GM12878 (cell line): ENCODE measurements around the gene JAML. TPM values are rescaled to one million over a fixed set of nuclear protein-coding genes. Genes with fewer than 3 reads are reported as not detected.

ENCODE experiments used
- ATAC-seq: fragments of 200-7000 bp; cut with Tn5 transposase; 3 replicates; pipeline ENCODE4 v1.9.1; 2020; ENCODE audit warnings: mild to moderate bottlenecking, moderate library complexity
- BruUV-seq: library from RNA; stranded (reverse); fragments of 400-500 nt; replicated peaks from 2 replicates; lab custom pipeline; 2021; lab: Mats Ljungman, UMichigan
- CTCF ChIA-PET: fragments of 300-600 bp; sonication (Branson Sonifier 250); formaldehyde crosslinking; extraction: SDS; loops from one replicate; lab custom pipeline; 2021; ENCODE audit warnings: inconsistent platforms; lab: Yijun Ruan, JAX
- POLR2A ChIA-PET: fragments of 350-600 bp; formaldehyde crosslinking; extraction: SDS; loops from one replicate; lab custom pipeline; 2021; ENCODE audit warnings: inconsistent platforms; lab: Charles Lee
- RAD21 ChIA-PET: fragments of 300-600 bp; sonication (Branson Sonifier 250); formaldehyde crosslinking; loops from one replicate; lab custom pipeline; 2023; ENCODE audit warnings: antibody characterized with exemption; ENCODE audit not compliant: unreplicated experiment; lab: Charles Lee
- SMC1A ChIA-PET: fragments of 300-600 bp; sonication (Branson Sonifier 250); formaldehyde crosslinking; loops from one replicate; lab custom pipeline; 2023; ENCODE audit not compliant: unreplicated experiment, uncharacterized antibody; lab: Charles Lee
- DNase-seq: peaks from one replicate; pipeline ENCODE4 v3.0.0-alpha.2; 2011; ENCODE audit warnings: low read depth, low spot score
- FAIRE-seq: peaks from 3 replicates; lab custom pipeline; 2011; peaks lifted over from hg19 to GRCh38; lab: Jason Lieb, UNC
- H2AFZ ChIP-seq: 2 replicates; pipeline ENCODE4 v1.6.0; 2011; ENCODE audit warnings: low read depth, low read length, control low read depth; ENCODE audit not compliant: control insufficient read depth
- H3K27ac ChIP-seq: 2 replicates; pipeline ENCODE4 v1.5.1; 2011; ENCODE audit warnings: control low read depth; ENCODE audit not compliant: control insufficient read depth, insufficient read depth
- H3K27me3 ChIP-seq, 2 experiments: replicated peaks in 1 of 2; 2 replicates each; pipeline versions ENCODE4 v1.6.0 to v1.6.1; 2011; ENCODE audit warnings: low read length in 1 of 2; ENCODE audit not compliant: control insufficient read depth in 2 of 2, insufficient read depth in 2 of 2
- H3K36me3 ChIP-seq, 2 experiments: 2 replicates each; pipeline ENCODE4 v1.5.1; 2011; ENCODE audit warnings: low read length in 1 of 2; ENCODE audit not compliant: control insufficient read depth in 2 of 2, insufficient read depth in 2 of 2
- H3K4me1 ChIP-seq: 2 replicates; pipeline ENCODE4 v1.6.1; 2011; ENCODE audit warnings: mild to moderate bottlenecking, low read length, moderate library complexity, mixed read lengths; ENCODE audit not compliant: control insufficient read depth, insufficient read depth
- H3K4me2 ChIP-seq: 2 replicates; pipeline ENCODE4 v1.6.0; 2011; ENCODE audit warnings: control low read depth; ENCODE audit not compliant: control insufficient read depth, insufficient read depth
- H3K4me3 ChIP-seq: fragments of 200-600 bp; sonication (generic); 2 replicates; pipeline ENCODE4 v1.5.1; 2016
- H3K79me2 ChIP-seq: 2 replicates; pipeline ENCODE4 v1.6.0; 2011; ENCODE audit warnings: low read length; ENCODE audit not compliant: control insufficient read depth, insufficient read depth
- H3K9ac ChIP-seq: 2 replicates; pipeline ENCODE4 v1.8.0; 2011; ENCODE audit warnings: low read length, control low read depth, mixed read lengths; ENCODE audit not compliant: control insufficient read depth, insufficient read depth
- H3K9me3 ChIP-seq: replicated peaks from 3 replicates; pipeline ENCODE4 v1.5.1; 2011; ENCODE audit warnings: mild to moderate bottlenecking, low read length; ENCODE audit not compliant: control insufficient read depth, insufficient read depth
- H4K20me1 ChIP-seq: 2 replicates; pipeline ENCODE4 v1.6.0; 2011; ENCODE audit not compliant: control insufficient read depth, insufficient read depth
- ASH2L ChIP-seq: fragments of 300-600, 200-600 bp; sonication (generic); IDR thresholded peaks from 2 replicates; pipeline ENCODE4 v1.6.1; 2017; ENCODE audit warnings: low read depth, mild to moderate bottlenecking, borderline replicate concordance
- EP300 ChIP-seq, 2 experiments: fragments of 150-350 bp in 1 of 2; IDR thresholded peaks; 2 replicates each; pipeline ENCODE4 v1.6.1; 2011 to 2012; ENCODE audit warnings: low read depth in 2 of 2, low read length in 2 of 2, borderline replicate concordance in 1 of 2, improper control_type of control experiment in 1 of 2, inconsistent platforms in 1 of 2; ENCODE audit not compliant: control insufficient read depth in 1 of 2
- MYC ChIP-seq: IDR thresholded peaks from 2 replicates; pipeline ENCODE4 v1.6.1; 2011; ENCODE audit warnings: mild to moderate bottlenecking, low read length, moderate library complexity, inconsistent platforms; ENCODE audit not compliant: insufficient read depth, insufficient replicate concordance, insufficient read length, severe bottlenecking
- NR2C2 ChIP-seq: IDR thresholded peaks from 2 replicates; pipeline ENCODE4 v1.6.1; 2011; ENCODE audit warnings: borderline replicate concordance, low read depth; ENCODE audit not compliant: control insufficient read depth, insufficient read length
- RCOR1 ChIP-seq: conservative IDR thresholded peaks from 2 replicates; pipeline ENCODE4 v1.6.1; 2012; ENCODE audit warnings: low read depth, low read length, improper control_type of control experiment
- REST ChIP-seq: IDR thresholded peaks from 2 replicates; pipeline ENCODE4 v1.6.1; 2012; ENCODE audit warnings: mild to moderate bottlenecking, low read depth, low read length
- ZBED1 ChIP-seq: IDR thresholded peaks from 2 replicates; pipeline ENCODE4 v1.6.1; 2016; ENCODE audit warnings: borderline replicate concordance
- WGBS: methylation state at CpG from one replicate; pipeline ENCODE4 v1.1.6; 2016; ENCODE audit warnings: low lambda C conversion rate; ENCODE audit not compliant: insufficient replicate concordance, insufficient coverage; ENCODE audit errors: missing lambda C conversion rate; 5-methylcytosine and 5-hydroxymethylcytosine counted together
- in situ Hi-C: fragments of 300-500 bp; cut with MboI; formaldehyde crosslinking; loops from 9 replicates; pipeline ENCODE4 v1.14.3; 2018; ENCODE audit warnings: mixed read lengths
- intact Hi-C: fragments of 100-400 bp; cut with micrococcal nuclease; formaldehyde crosslinking; loops from one replicate; pipeline ENCODE4 v1.14.2; 2022; ENCODE audit not compliant: unreplicated experiment
- polyA plus RNA-seq, 11 experiments: library from polyadenylated mRNA; depleted of rRNA in 4 of 11; unstranded in 6 of 11; stranded (reverse) in 5 of 11; fragments of >200 nt; fragmentation: Nextera tagmentation in 4 of 11; fragmentation: Illumina TruSeq in 1 of 11; extraction: Ambion mirVana in 4 of 11; extraction: Trizol in 1 of 11; gene quantifications; 1 replicate in 1 of 11; 2 replicates in 10 of 11; pipeline versions ENCODE4 v1.2.1 to v1.2.3, GENCODE V29; 2011 to 2016; ENCODE audit warnings: inconsistent platforms in 2 of 11, missing spikeins in 2 of 11, low read depth in 1 of 11
- total RNA-seq, 4 experiments: library from RNA; depleted of rRNA in 3 of 4; stranded (reverse); fragments of >200 nt in 3 of 4; fragmentation: Illumina TruSeq in 1 of 4; extraction: Trizol in 1 of 4; gene quantifications; 2 replicates each; pipeline versions ENCODE4 v1.2.1 to v1.2.3, GENCODE V29; 2013 to 2021
- TF ChIP-seq, protein P1 (sequence below): fragments of 450-650 bp; IDR thresholded peaks from 2 replicates; pipeline ENCODE4 v1.6.1; 2017; ENCODE audit warnings: mild to moderate bottlenecking

JAML gene
- total and polyA plus RNA-seq, 10 of the 15 experiments (the other 5 are each of a cell fraction or from before 2014, with no cell fraction given), result 0.60 to 8.1 (median 3.5) TPM

- TF ChIP-seq EP300 (IDR thresholded peaks at IDR 0.05; ENCODE audit: borderline replicate concordance in 1 of 2, control insufficient read depth in 1 of 2, low read depth in 2 of 2, low read length in 2 of 2) (no peak), REST (no peak)
Measured at GRCh38 chr11:118161786-118162185, 63.0 kb downstream of the JAML start (continued).

DNA sequence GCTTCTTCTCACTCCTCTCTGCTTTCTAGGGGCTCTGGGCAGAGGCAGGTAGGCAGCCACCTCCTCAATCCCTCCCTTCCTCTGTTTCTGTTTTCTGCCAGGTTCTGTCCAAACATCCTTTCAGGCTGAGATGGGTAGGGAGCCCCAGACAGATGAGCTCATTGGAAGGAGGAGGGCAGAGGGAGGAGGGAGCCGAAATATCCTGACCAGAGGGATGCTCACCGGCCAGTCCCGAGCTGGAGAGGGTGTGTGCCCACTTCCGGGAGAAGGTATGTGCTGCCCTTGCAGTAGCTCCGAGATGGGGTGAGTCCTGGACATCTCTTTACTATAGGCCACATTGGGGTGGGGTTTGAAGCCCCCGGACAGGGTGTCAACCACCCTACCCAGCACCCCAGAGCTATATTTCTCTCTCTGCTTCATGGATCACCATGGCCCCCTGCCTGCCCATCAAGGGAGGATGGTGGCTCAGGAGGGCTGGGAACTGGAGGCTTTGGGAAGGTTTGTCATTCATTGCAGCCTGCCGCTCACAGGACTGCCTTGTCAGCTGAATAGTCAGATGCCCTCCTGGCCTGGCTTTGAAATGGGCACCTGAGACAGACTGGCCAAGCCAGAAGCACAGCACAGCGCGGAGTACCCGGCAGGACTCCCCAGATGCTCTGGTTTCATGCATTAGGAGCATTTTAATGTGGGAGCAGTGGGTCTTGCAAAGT is 67.5 kb downstream of the JAML start:
- H3K79me2 ChIP-seq, result no peaks in the 10 kb centered on the region
- FAIRE-seq (no peak), ATAC-seq (no peak)
- no peak overlapping the region for H3K9ac ChIP-seq
- 9% methylated on average over 10 of the region's 10 CpGs for WGBS
- no peaks in the 10 kb centered on the region for H3K4me1 ChIP-seq
- H4K20me1 ChIP-seq, result no peaks in the 10 kb centered on the region
- ChIA-PET SMC1A (interaction anchor here (1.4 kb wide), 1 partner anchor 106 kb away, joined by 4 read pairs; no protein-coding TSS in a partner anchor), RAD21 (no interaction called here)
- H3K27me3 ChIP-seq, result peaks cover 20 to 25% of the 10 kb centered on the region in 2 experiments
- no peaks in the 10 kb centered on the region for H3K36me3 ChIP-seq
- no peak overlapping the region for H2AFZ ChIP-seq
- no peak for TF ChIP-seq RCOR1
- no peak for TF ChIP-seq ZBED1
- TF ChIP-seq MYC, result no peak
- TF ChIP-seq ASH2L, result no peak
- TF ChIP-seq, protein P1, sequence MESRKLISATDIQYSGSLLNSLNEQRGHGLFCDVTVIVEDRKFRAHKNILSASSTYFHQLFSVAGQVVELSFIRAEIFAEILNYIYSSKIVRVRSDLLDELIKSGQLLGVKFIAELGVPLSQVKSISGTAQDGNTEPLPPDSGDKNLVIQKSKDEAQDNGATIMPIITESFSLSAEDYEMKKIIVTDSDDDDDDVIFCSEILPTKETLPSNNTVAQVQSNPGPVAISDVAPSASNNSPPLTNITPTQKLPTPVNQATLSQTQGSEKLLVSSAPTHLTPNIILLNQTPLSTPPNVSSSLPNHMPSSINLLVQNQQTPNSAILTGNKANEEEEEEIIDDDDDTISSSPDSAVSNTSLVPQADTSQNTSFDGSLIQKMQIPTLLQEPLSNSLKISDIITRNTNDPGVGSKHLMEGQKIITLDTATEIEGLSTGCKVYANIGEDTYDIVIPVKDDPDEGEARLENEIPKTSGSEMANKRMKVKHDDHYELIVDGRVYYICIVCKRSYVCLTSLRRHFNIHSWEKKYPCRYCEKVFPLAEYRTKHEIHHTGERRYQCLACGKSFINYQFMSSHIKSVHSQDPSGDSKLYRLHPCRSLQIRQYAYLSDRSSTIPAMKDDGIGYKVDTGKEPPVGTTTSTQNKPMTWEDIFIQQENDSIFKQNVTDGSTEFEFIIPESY, result no peak
- no peak for TF ChIP-seq NR2C2
- TF ChIP-seq, all 136 proteins: peak for 0
- ChIA-PET POLR2A (no interaction called here), CTCF (interaction anchor here (0.7 to 4.8 kb wide), 4 partner anchors 10 to 210 kb away, joined by 3 to 37 read pairs (median 12); no protein-coding TSS in a partner anchor)
- H3K4me2 ChIP-seq, result no peak overlapping the region
- no peak overlapping the region for H3K27ac ChIP-seq
- H3K4me3 ChIP-seq, result no peak overlapping the region
- in situ Hi-C loops (no loop called here), intact Hi-C loops (no loop called here)
- DNase-seq, result no peak
- no peaks in the 10 kb centered on the region for H3K9me3 ChIP-seq
- no TSS peak for BruUV-seq
